Measurements from ENCODE around the gene DNAJB1. TPM values are rescaled to one million over a fixed set of nuclear protein-coding genes. Genes with fewer than 3 reads are reported as not detected.
"Not testable (repeated sequence)": the region's sequence is repeated elsewhere in the genome, so short reads cannot be mapped to it uniquely, and the experiment has no call there.

DNAJB1 gene
- polyA plus RNA-seq, 3 donors, result 97.2 to 119 (median 99.3) TPM

- no peak for DNase-seq (ENCODE audit: low read depth in 3 of 3, low spot score in 2 of 3)
These were observed 35.7 kb upstream of the DNAJB1 start for GRCh38 chr19:14553939-14554243.

GRCh38 chr19:14553042-14553938 is 35.1 kb upstream of the DNAJB1 start:
- no peak for DNase-seq (ENCODE audit: low read depth in 3 of 3, low spot score in 2 of 3)

GRCh38 chr19:14552006-14552360 is 33.8 kb upstream of the DNAJB1 start:
- DNase-seq (ENCODE audit: low read depth in 3 of 3, low spot score in 2 of 3), result not testable (repeated sequence)

- DNase-seq (ENCODE audit: low read depth in 3 of 3, low spot score in 2 of 3), result not testable (repeated sequence)
These were observed 33.2 kb upstream of the DNAJB1 start for GRCh38 chr19:14551134-14552005.

- DNase-seq (ENCODE audit: low read depth in 3 of 3, low spot score in 2 of 3), result no peak
These were observed 32.1 kb upstream of the DNAJB1 start for GRCh38 chr19:14550201-14550754.

GRCh38 chr19:14545716-14546082 is 27.5 kb upstream of the DNAJB1 start:
- DNase-seq (ENCODE audit: low read depth in 3 of 3, low spot score in 2 of 3), result no peak

GRCh38 chr19:14544977-14545715 is 26.9 kb upstream of the DNAJB1 start:
- DNase-seq (ENCODE audit: low read depth in 3 of 3, low spot score in 2 of 3), result no peak

- no peak for DNase-seq (ENCODE audit: low read depth in 3 of 3, low spot score in 2 of 3)
These were observed 25.9 kb upstream of the DNAJB1 start for GRCh38 chr19:14544047-14544446.

- DNase-seq (ENCODE audit: low read depth in 3 of 3, low spot score in 2 of 3), result no peak
These were observed 24.6 kb upstream of the DNAJB1 start for GRCh38 chr19:14542711-14543328.

GRCh38 chr19:14541979-14542378 is 23.8 kb upstream of the DNAJB1 start:
- not testable (repeated sequence) for DNase-seq (ENCODE audit: low read depth in 3 of 3, low spot score in 2 of 3)

- no peak for DNase-seq (ENCODE audit: low read depth in 3 of 3, low spot score in 2 of 3)
These were observed 22.7 kb upstream of the DNAJB1 start for GRCh38 chr19:14540741-14541525.

GRCh38 chr19:14536926-14537692 is 18.9 kb upstream of the DNAJB1 start:
- DNase-seq (ENCODE audit: low read depth in 3 of 3, low spot score in 2 of 3), result peak in 1 of 3 donors; percentile 62

GRCh38 chr19:14533450-14533849 is 15.3 kb upstream of the DNAJB1 start:
- no peak for DNase-seq (ENCODE audit: low read depth in 3 of 3, low spot score in 2 of 3)

- no peak for DNase-seq (ENCODE audit: low read depth in 3 of 3, low spot score in 2 of 3)
These were observed 12.3 kb upstream of the DNAJB1 start for GRCh38 chr19:14530506-14530905.

GRCh38 chr19:14530005-14530348 is 11.8 kb upstream of the DNAJB1 start:
- no peak for DNase-seq (ENCODE audit: low read depth in 3 of 3, low spot score in 2 of 3)

- DNase-seq (ENCODE audit: low read depth in 3 of 3, low spot score in 2 of 3), result peak; percentile 99 to 100 (median 99)
These were observed 11.2 kb upstream of the DNAJB1 start, which contains the start of gene TECR for GRCh38 chr19:14529254-14530004. Gene TECR, plus strand, starts transcription at chr19:14529594. Its CDS starts 103 bp downstream, at chr19:14529697.

GRCh38 chr19:14528419-14529253 is 10.4 kb upstream of the DNAJB1 start:
- DNase-seq (ENCODE audit: low read depth in 3 of 3, low spot score in 2 of 3), result no peak

Measured in right renal cortex interstitium (tissue), 3 donors.